K562 (cell line): ENCODE measurements around the gene PRKAG1. TPM values are rescaled to one million over a fixed set of nuclear protein-coding genes. Genes with fewer than 3 reads are reported as not detected.

Experiments
- C11orf30 ChIP-seq: fragments of 450-650 bp; IDR thresholded peaks from 2 replicates; pipeline ENCODE4 v1.6.1; 2016; ENCODE audit warnings: low read depth, mild to moderate bottlenecking
- CBX2 ChIP-seq: fragments of 200-600 bp; sonication (generic); IDR thresholded peaks from one replicate; pipeline ENCODE4 v1.6.1; 2012; ENCODE audit warnings: mild to moderate bottlenecking, low read length, inconsistent platforms; ENCODE audit not compliant: insufficient read depth, poor library complexity, severe bottlenecking
- CTCF ChIP-seq, 3 experiments: IDR thresholded peaks in 2 of 3; conservative IDR thresholded peaks in 1 of 3; 2 replicates each; pipeline ENCODE4 v1.5.1; 2011 to 2012; ENCODE audit warnings: low read length in 3 of 3, mild to moderate bottlenecking in 3 of 3, control low read depth in 2 of 3, improper control_type of control experiment in 1 of 3, inconsistent platforms in 1 of 3, low read depth in 1 of 3, mixed read lengths in 1 of 3, moderate library complexity in 1 of 3; ENCODE audit not compliant: insufficient read depth in 2 of 3
- EP400 ChIP-seq: fragments of 450-650 bp; IDR thresholded peaks from 2 replicates; pipeline ENCODE4 v1.6.1; 2017; ENCODE audit warnings: antibody characterized with exemption, mild to moderate bottlenecking, moderate library complexity
- FOS ChIP-seq: IDR thresholded peaks from 3 replicates; pipeline ENCODE4 v1.6.1; 2011; ENCODE audit not compliant: insufficient read length; ENCODE audit errors: extremely low read depth
- GATAD2A ChIP-seq: fragments of 450-650 bp; IDR thresholded peaks from 2 replicates; pipeline ENCODE4 v1.6.1; 2017
- NR3C1 ChIP-seq: sonication (generic); formaldehyde crosslinking; IDR thresholded peaks from 2 replicates; pipeline ENCODE4 v1.8.1; 2022; ENCODE audit warnings: missing genetic modification reagents
- POLR2G ChIP-seq: fragments of 200-400 bp; formaldehyde crosslinking; IDR thresholded peaks from 2 replicates; pipeline ENCODE4 v1.6.1; 2017; ENCODE audit warnings: low read depth, mild to moderate bottlenecking, antibody characterized with exemption, low read length, moderate library complexity
- SIN3A ChIP-seq, 2 experiments: fragments of 150-350 bp in 1 of 2; IDR thresholded peaks; 2 replicates each; pipeline ENCODE4 v1.6.1; 2011 to 2016; ENCODE audit warnings: borderline replicate concordance in 2 of 2, low read depth in 2 of 2, low read length in 2 of 2, mild to moderate bottlenecking in 2 of 2, moderate library complexity in 2 of 2; ENCODE audit not compliant: control insufficient read depth in 1 of 2
- SREBF2 ChIP-seq: sonication (generic); formaldehyde crosslinking; IDR thresholded peaks from 2 replicates; pipeline ENCODE4 v1.4.0; 2020; ENCODE audit warnings: mild to moderate bottlenecking, missing genetic modification reagents
- TAF1 ChIP-seq: IDR thresholded peaks from 2 replicates; pipeline ENCODE4 v1.6.1; 2011; ENCODE audit warnings: mild to moderate bottlenecking, low read length, moderate library complexity; ENCODE audit not compliant: insufficient read depth, control insufficient read depth, severe bottlenecking; ENCODE audit errors: extremely low read depth
- TBP ChIP-seq: optimal IDR thresholded peaks from 2 replicates; pipeline ENCODE3; 2011; ENCODE audit warnings: low read depth, low read length, improper control_type of control experiment
- ZBTB49 ChIP-seq: sonication (generic); formaldehyde crosslinking; IDR thresholded peaks from 2 replicates; pipeline ENCODE4 v1.8.0; 2022; ENCODE audit warnings: missing genetic modification reagents, mild to moderate bottlenecking, borderline replicate concordance
- ZNF253 ChIP-seq: fragments of 250-450 bp; sonication (Bioruptor Pico); conservative IDR thresholded peaks from 2 replicates; pipeline ENCODE4 v1.6.1; 2021; ENCODE audit warnings: mild to moderate bottlenecking
- ZNF311 ChIP-seq: fragments of 250-450 bp; sonication (Bioruptor Pico); IDR thresholded peaks from 2 replicates; pipeline ENCODE4 v1.4.0; 2020; ENCODE audit warnings: mild to moderate bottlenecking, moderate library complexity
- ZNF707 ChIP-seq: fragments of 250-450 bp; sonication (Bioruptor Pico); conservative IDR thresholded peaks from 2 replicates; pipeline ENCODE4 v1.8.0; 2022; ENCODE audit warnings: inconsistent platforms, mild to moderate bottlenecking, moderate library complexity
- ZNF830 ChIP-seq: fragments of 250-450 bp; sonication (Bioruptor Pico); IDR thresholded peaks from 2 replicates; pipeline ENCODE4 v1.5.0; 2021; ENCODE audit warnings: mild to moderate bottlenecking
- polyA plus RNA-seq, 8 experiments: library from polyadenylated mRNA; depleted of rRNA in 4 of 8; stranded (reverse) in 5 of 8; unstranded in 3 of 8; fragments of >200 nt; fragmentation: Nextera tagmentation in 2 of 8; fragmentation: Illumina TruSeq in 1 of 8; extraction: Ambion mirVana in 2 of 8; extraction: Trizol in 1 of 8; gene quantifications; 2 replicates each; pipeline versions ENCODE4 v1.2.1 to v1.2.3, GENCODE V29; 2011 to 2014; ENCODE audit warnings: inconsistent platforms in 1 of 8, missing spikeins in 1 of 8
- total RNA-seq, 7 experiments: library from RNA; depleted of rRNA in 6 of 7; stranded (reverse); fragments of >200 nt in 6 of 7; fragmentation: Illumina TruSeq in 2 of 7; extraction: Trizol in 2 of 7; gene quantifications; 2 replicates each; pipeline versions ENCODE4 v1.2.1 to v1.2.3, GENCODE V29; 2011 to 2021; ENCODE audit warnings: low replicate concordance in 1 of 7
- TF ChIP-seq, protein P1 (sequence below): sonication (generic); formaldehyde crosslinking; IDR thresholded peaks from 2 replicates; pipeline ENCODE4 v1.8.0; 2022; ENCODE audit warnings: missing genetic modification reagents, mild to moderate bottlenecking, moderate library complexity, borderline replicate concordance
- TF ChIP-seq, protein P2 (sequence below): fragments of 250-450 bp; sonication (Bioruptor Pico); IDR thresholded peaks from 2 replicates; pipeline ENCODE4 v1.4.0; 2020; ENCODE audit warnings: borderline replicate concordance

Gene PRKAG1
- total and polyA plus RNA-seq, 9 of the 15 experiments (the other 6 are each of a cell fraction or from before 2014, with no cell fraction given) = 51.1 to 126 (median 79.1) TPM

DNA sequence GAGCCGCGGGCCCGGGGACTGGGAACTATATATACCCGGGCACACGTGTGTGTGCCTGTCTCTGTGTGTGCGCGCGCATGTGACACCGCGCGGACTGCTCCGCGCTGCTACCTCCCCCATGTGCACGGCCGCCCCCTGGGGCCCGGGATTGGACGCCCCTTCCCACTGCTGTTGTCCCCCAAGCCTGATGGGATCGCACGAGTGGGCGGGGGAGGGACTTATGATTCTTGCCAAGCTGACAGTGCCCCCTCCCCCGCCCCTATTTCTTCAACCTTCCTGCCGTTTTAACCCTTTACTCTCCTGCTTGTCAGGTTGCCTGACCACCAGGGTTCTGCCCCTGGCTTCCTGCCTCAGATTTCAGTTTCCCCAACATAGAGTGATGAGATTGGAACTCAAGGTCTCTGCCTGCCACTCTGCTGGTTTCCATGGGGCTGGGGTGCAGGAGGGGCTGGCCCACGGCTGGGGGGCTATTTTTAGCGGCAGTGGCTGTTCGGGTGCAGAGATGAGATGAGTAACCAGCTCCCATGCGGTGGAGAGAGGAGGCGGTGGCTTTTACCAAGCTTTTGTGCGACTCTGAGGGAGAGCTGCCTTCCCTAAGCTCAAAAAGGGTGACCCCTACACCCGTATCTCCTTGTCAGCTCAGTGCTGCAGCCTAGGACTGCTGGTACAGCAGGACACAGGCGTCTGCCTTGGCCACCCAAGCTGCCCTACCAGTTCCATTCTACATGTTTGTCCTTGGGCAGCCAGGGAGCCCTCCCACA, 19.0 kb downstream of the PRKAG1 start, which contains the start of gene DDN (continued):
- TF ChIP-seq ZNF253 (CRISPR knock-in tag) = no peak
- TF ChIP-seq EP400 = peak; percentile 33; the same call in 1 of the 2 replicates
- TF ChIP-seq ZNF311 (CRISPR knock-in tag) = no peak
- peak; percentile 19 for TF ChIP-seq TBP
- TF ChIP-seq SIN3A (IDR thresholded peaks at IDR 0.05; ENCODE audit: borderline replicate concordance in 2 of 2, control insufficient read depth in 1 of 2, low read depth in 2 of 2, low read length in 2 of 2) = no peak; a peak in 1 of 4 replicates
- TF ChIP-seq C11orf30 = no peak
- TF ChIP-seq TAF1 = peak; percentile 14
- TF ChIP-seq, protein P1, sequence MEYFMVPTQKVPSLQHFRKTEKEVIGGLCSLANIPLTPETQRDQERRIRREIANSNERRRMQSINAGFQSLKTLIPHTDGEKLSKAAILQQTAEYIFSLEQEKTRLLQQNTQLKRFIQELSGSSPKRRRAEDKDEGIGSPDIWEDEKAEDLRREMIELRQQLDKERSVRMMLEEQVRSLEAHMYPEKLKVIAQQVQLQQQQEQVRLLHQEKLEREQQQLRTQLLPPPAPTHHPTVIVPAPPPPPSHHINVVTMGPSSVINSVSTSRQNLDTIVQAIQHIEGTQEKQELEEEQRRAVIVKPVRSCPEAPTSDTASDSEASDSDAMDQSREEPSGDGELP = peak; percentile 11; the same call in 1 of the 2 replicates
- TF ChIP-seq ZNF707 (CRISPR knock-in tag) = no peak
- TF ChIP-seq CTCF (IDR thresholded peaks at IDR 0.05 in 2 of 3, conservative IDR thresholded peaks at IDR 0.05 in 1 of 3; ENCODE audit: insufficient read depth in 2 of 3, low read depth in 1 of 3, low read length in 3 of 3) = no peak
- TF ChIP-seq, protein P2, sequence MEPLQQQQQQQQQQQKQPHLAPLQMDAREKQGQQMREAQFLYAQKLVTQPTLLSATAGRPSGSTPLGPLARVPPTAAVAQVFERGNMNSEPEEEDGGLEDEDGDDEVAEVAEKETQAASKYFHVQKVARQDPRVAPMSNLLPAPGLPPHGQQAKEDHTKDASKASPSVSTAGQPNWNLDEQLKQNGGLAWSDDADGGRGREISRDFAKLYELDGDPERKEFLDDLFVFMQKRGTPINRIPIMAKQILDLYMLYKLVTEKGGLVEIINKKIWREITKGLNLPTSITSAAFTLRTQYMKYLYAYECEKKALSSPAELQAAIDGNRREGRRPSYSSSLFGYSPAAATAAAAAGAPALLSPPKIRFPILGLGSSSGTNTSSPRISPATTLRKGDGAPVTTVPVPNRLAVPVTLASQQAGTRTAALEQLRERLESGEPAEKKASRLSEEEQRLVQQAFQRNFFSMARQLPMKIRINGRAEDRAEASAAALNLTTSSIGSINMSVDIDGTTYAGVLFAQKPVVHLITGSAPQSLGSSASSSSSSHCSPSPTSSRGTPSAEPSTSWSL (CRISPR knock-in tag) = no peak
- TF ChIP-seq GATAD2A = peak; percentile 77; the same call in 1 of the 2 replicates
- no peak for TF ChIP-seq CBX2
- TF ChIP-seq FOS = no peak
- TF ChIP-seq POLR2G = peak; percentile 69
- no peak for TF ChIP-seq ZBTB49
- no peak for TF ChIP-seq SREBF2
- TF ChIP-seq ZNF830 (CRISPR knock-in tag) = no peak
- no peak for TF ChIP-seq NR3C1 (CRISPR knock-in tag)
